ENCODE measurements around the gene RBCK1. TPM values are rescaled to one million over a fixed set of nuclear protein-coding genes. Genes with fewer than 3 reads are reported as not detected.

The RBCK1 gene
- total and polyA plus RNA-seq, 8 donors, result 30.7 to 211 (median 98.2) TPM

- H3K36me3 ChIP-seq, result no peaks in the 10 kb centered on the region
- peak overlapping the region in 1 of 5 donors; percentile 21 for H3K27ac ChIP-seq
- H3K9me3 ChIP-seq, result no peaks in the 10 kb centered on the region
- TF ChIP-seq POLR2AphosphoS5 (IDR thresholded peaks at IDR 0.05) (no peak), EP300 (IDR thresholded peaks at IDR 0.05) (no peak), CTCF (IDR thresholded peaks at IDR 0.05) (no peak), POLR2A (IDR thresholded peaks at IDR 0.05) (no peak)
- 36 to 66% (median 39%) methylated on average over 7 of the region's 7 CpGs for WGBS, 5 donors
- no peak for DNase-seq
- peaks cover 20 to 38% (median 29%) of the 10 kb centered on the region in 4 donors for H3K4me1 ChIP-seq
- no peak overlapping the region for H3K4me3 ChIP-seq
- no peaks in the 10 kb centered on the region for H3K27me3 ChIP-seq
- intact Hi-C loops (cut with DNase I; ENCODE audit: low total_unique reads), result no loop called here
These were observed 41.9 kb upstream of the RBCK1 start for GRCh38 chr20:366041-366718.

- Histone ChIP-seq H3K9me3 (no peaks in the 10 kb centered on the region), H3K36me3 (no peaks in the 10 kb centered on the region), H3K4me1 (peaks cover 28 to 46% (median 36%) of the 10 kb centered on the region in 4 donors), H3K27ac (peak overlapping the region in 1 of 5 donors; percentile 21), H3K4me3 (no peak overlapping the region), H3K27me3 (no peaks in the 10 kb centered on the region)
- TF ChIP-seq POLR2AphosphoS5 (IDR thresholded peaks at IDR 0.05) (no peak), CTCF (IDR thresholded peaks at IDR 0.05) (no peak), POLR2A (IDR thresholded peaks at IDR 0.05) (no peak), EP300 (IDR thresholded peaks at IDR 0.05) (no peak)
- intact Hi-C loops (cut with DNase I; ENCODE audit: low total_unique reads), result no loop called here
- DNase-seq, result no peak
- 68 to 87% (median 84%) methylated on average over 12 to 13 of the region's 13 CpGs for WGBS, 5 donors
These were observed 41.2 kb upstream of the RBCK1 start for GRCh38 chr20:366719-367485.

- WGBS, 5 donors, result 69 to 95% (median 84%) methylated on average over 8 of the region's 8 CpGs
- no peak overlapping the region for H3K27ac ChIP-seq
These were observed 40.6 kb upstream of the RBCK1 start for GRCh38 chr20:367486-367887.

More at GRCh38 chr20:367486-367887, 40.6 kb upstream of the RBCK1 start:
- H3K27me3 ChIP-seq, result no peaks in the 10 kb centered on the region
- H3K4me3 ChIP-seq, result no peak overlapping the region
- no peaks in the 10 kb centered on the region for H3K9me3 ChIP-seq
- TF ChIP-seq POLR2AphosphoS5 (IDR thresholded peaks at IDR 0.05) (no peak), POLR2A (IDR thresholded peaks at IDR 0.05) (no peak), CTCF (IDR thresholded peaks at IDR 0.05) (no peak), EP300 (IDR thresholded peaks at IDR 0.05) (no peak)
- DNase-seq, result no peak
- H3K4me1 ChIP-seq, result peaks cover 32 to 48% (median 38%) of the 10 kb centered on the region in 4 donors
- no peaks in the 10 kb centered on the region for H3K36me3 ChIP-seq
- intact Hi-C loops (cut with DNase I; ENCODE audit: low total_unique reads), result no loop called here

All from stomach (tissue), 9 donors.